Peyer's patch (tissue), 4 donors: Measurements from ENCODE around the gene MGST1.

ENCODE experiments used
- CTCF ChIP-seq, 6 experiments: fragments of 450-650 bp in 4 of 6; fragments of 200-600 bp in 2 of 6; sonication (generic) in 1 of 6; IDR thresholded peaks; one replicate each; pipeline ENCODE4 v1.5.1; 2017 to 2019; ENCODE audit warnings: antibody characterized with exemption in 6 of 6, mild to moderate bottlenecking in 3 of 6, moderate library complexity in 1 of 6
- POLR2A ChIP-seq, 2 donors: fragments of 450-650 bp; IDR thresholded peaks; one replicate each; pipeline ENCODE4 v1.5.1; 2017; ENCODE audit warnings: antibody characterized with exemption in 2 of 2, mild to moderate bottlenecking in 2 of 2, moderate library complexity in 2 of 2

GRCh38 chr12:16335838-16336237 is 11.6 kb upstream of the MGST1 start:
- TF ChIP-seq POLR2A (IDR thresholded peaks at IDR 0.05) = no peak
- no peak for TF ChIP-seq CTCF (IDR thresholded peaks at IDR 0.05)
